WTC11 (cell line): ENCODE data around the gene RAB10. TPM values are rescaled to one million over a fixed set of nuclear protein-coding genes. Genes with fewer than 3 reads are reported as not detected.

Experiments
- ATAC-seq: fragments of 200-7000 bp; cut with Tn5 transposase; 2 replicates; pipeline ENCODE4 v1.10.0; 2021; ENCODE audit warnings: mild to moderate bottlenecking, moderate library complexity
- CTCF ChIA-PET: fragments of 300-600 bp; sonication (Branson Sonifier 250); formaldehyde crosslinking; loops from one replicate; lab custom pipeline; 2021; ENCODE audit warnings: antibody characterized with exemption; lab: Charles Lee
- POLR2A ChIA-PET: fragments of 350-600 bp; sonication (Branson Sonifier 250); formaldehyde crosslinking; loops from one replicate; lab custom pipeline; 2021; ENCODE audit warnings: antibody characterized with exemption; lab: Charles Lee
- DNase-seq: peaks from one replicate; pipeline ENCODE4 v3.0.0; 2021; ENCODE audit warnings: low spot score
- H3K27ac Mint-ChIP-seq: 2 replicates; pipeline ENCODE4 v1.8.0; 2021; ENCODE audit warnings: mixed read lengths
- H3K27me3 Mint-ChIP-seq: 2 replicates; pipeline ENCODE4 v1.8.0; 2021; ENCODE audit warnings: low read depth, mild to moderate bottlenecking, moderate library complexity, mixed read lengths
- H3K36me3 Mint-ChIP-seq: 2 replicates; pipeline ENCODE4 v1.8.0; 2021; ENCODE audit warnings: mixed read lengths
- H3K4me1 Mint-ChIP-seq: 2 replicates; pipeline ENCODE4 v1.8.0; 2022; ENCODE audit warnings: mixed read lengths
- H3K4me3 Mint-ChIP-seq: 2 replicates; pipeline ENCODE4 v1.8.0; 2021; ENCODE audit warnings: mild to moderate bottlenecking, moderate library complexity, mixed read lengths
- H3K9me3 Mint-ChIP-seq: 2 replicates; pipeline ENCODE4 v1.8.0; 2021; ENCODE audit warnings: mixed read lengths
- ATF6 ChIP-seq: sonication (generic); formaldehyde crosslinking; IDR thresholded peaks from 2 replicates; pipeline ENCODE4 v1.8.1; 2023; ENCODE audit warnings: mild to moderate bottlenecking, missing genetic modification reagents
- CREB1 ChIP-seq: sonication (generic); formaldehyde crosslinking; IDR thresholded peaks from 2 replicates; pipeline ENCODE4 v1.8.0; 2023; ENCODE audit warnings: mild to moderate bottlenecking, missing genetic modification reagents
- E2F5 ChIP-seq: sonication (generic); formaldehyde crosslinking; IDR thresholded peaks from 2 replicates; pipeline ENCODE4 v1.8.1; 2022; ENCODE audit warnings: mild to moderate bottlenecking, moderate library complexity, missing genetic modification reagents
- ESRRA ChIP-seq: sonication (generic); formaldehyde crosslinking; IDR thresholded peaks from 2 replicates; pipeline ENCODE4 v1.8.1; 2022; ENCODE audit warnings: mild to moderate bottlenecking, missing genetic modification reagents, borderline replicate concordance
- ETV6 ChIP-seq: sonication (generic); formaldehyde crosslinking; IDR thresholded peaks from 2 replicates; pipeline ENCODE4 v1.8.1; 2022; ENCODE audit warnings: mild to moderate bottlenecking, missing genetic modification reagents
- FOXP1 ChIP-seq: sonication (generic); formaldehyde crosslinking; IDR thresholded peaks from 2 replicates; pipeline ENCODE4 v1.8.0; 2022; ENCODE audit warnings: missing genetic modification reagents, mild to moderate bottlenecking, moderate library complexity, borderline replicate concordance
- GABPB1 ChIP-seq: sonication (generic); formaldehyde crosslinking; IDR thresholded peaks from 2 replicates; pipeline ENCODE4 v1.8.1; 2023; ENCODE audit warnings: mild to moderate bottlenecking, missing genetic modification reagents
- HMGXB4 ChIP-seq: sonication (generic); formaldehyde crosslinking; IDR thresholded peaks from 2 replicates; pipeline ENCODE4 v1.8.1; 2023; ENCODE audit warnings: mild to moderate bottlenecking, moderate library complexity, missing genetic modification reagents
- NFYB ChIP-seq: sonication (generic); formaldehyde crosslinking; conservative IDR thresholded peaks from 2 replicates; pipeline ENCODE4 v1.8.0; 2022; ENCODE audit warnings: low read depth, missing genetic modification reagents
- NR1H2 ChIP-seq: sonication (generic); formaldehyde crosslinking; IDR thresholded peaks from 2 replicates; pipeline ENCODE4 v1.9.0; 2021; ENCODE audit warnings: mild to moderate bottlenecking, moderate library complexity, missing genetic modification reagents
- NR2C2 ChIP-seq: sonication (generic); formaldehyde crosslinking; IDR thresholded peaks from 2 replicates; pipeline ENCODE4 v1.8.0; 2022; ENCODE audit warnings: mild to moderate bottlenecking, missing genetic modification reagents
- SOX15 ChIP-seq: fragments of 250-450 bp; sonication (Bioruptor Pico); IDR thresholded peaks from 2 replicates; pipeline ENCODE4 v1.9.0; 2021; ENCODE audit warnings: mild to moderate bottlenecking
- ZNF232 ChIP-seq: sonication (generic); formaldehyde crosslinking; IDR thresholded peaks from 2 replicates; pipeline ENCODE4 v1.8.0; 2022; ENCODE audit warnings: mild to moderate bottlenecking, missing genetic modification reagents
- ZNF423 ChIP-seq: fragments of 250-450 bp; sonication (Bioruptor Pico); IDR thresholded peaks from 2 replicates; pipeline ENCODE4 v2.1.2; 2022; ENCODE audit warnings: mild to moderate bottlenecking, moderate library complexity
- total RNA-seq: library from RNA; stranded (reverse); gene quantifications from 3 replicates; pipeline ENCODE4 v1.2.3, GENCODE V29; 2021

RAB10 gene
- total RNA-seq, 1 experiment from 2014 or later: 127 TPM

GRCh38 chr2:25992556-25992955 is 41.3 kb upstream of the RAB10 start:
- POLR2A ChIA-PET: no interaction called here
- no peak for ATAC-seq
- no peaks in the 10 kb centered on the region; the same call in 1 of the 2 replicates for H3K27me3 Mint-ChIP-seq

GRCh38 chr2:25993049-25993448 is 40.8 kb upstream of the RAB10 start:
- Mint-ChIP-seq H3K27me3 (no peaks in the 10 kb centered on the region; the same call in 1 of the 2 replicates), H3K4me3 (no peak overlapping the region), H3K9me3 (no peaks in the 10 kb centered on the region), H3K36me3 (no peaks in the 10 kb centered on the region), H3K27ac (peak overlapping the region; percentile 51; the same call in 1 of the 2 replicates), H3K4me1 (peaks cover 4% of the 10 kb centered on the region)
- TF ChIP-seq ATF6: no peak
- no peak for TF ChIP-seq GABPB1 (CRISPR knock-in tag)
- POLR2A ChIA-PET: no interaction called here
- ATAC-seq: no peak
- no peak for DNase-seq
- CTCF ChIA-PET: interaction anchor here (0.8 to 1.7 kb wide), 4 partner anchors 9 to 48 kb away, joined by 3 to 4 read pairs (median 4); partner anchors contain the start of gene KIF3C

More at GRCh38 chr2:25992556-25992955, 41.3 kb upstream of the RAB10 start:
- TF ChIP-seq SOX15 (CRISPR knock-in tag) (no peak), GABPB1 (CRISPR knock-in tag) (no peak), ETV6 (no peak), ZNF423 (CRISPR knock-in tag) (no peak)
- CTCF ChIA-PET: interaction anchor here (0.8 to 1.7 kb wide), 6 partner anchors 8 to 152 kb away, joined by 3 to 19 read pairs (median 4); partner anchors contain the start of gene KIF3C
- H3K36me3 Mint-ChIP-seq: no peaks in the 10 kb centered on the region
- H3K4me3 Mint-ChIP-seq: no peak overlapping the region
- no peaks in the 10 kb centered on the region for H3K9me3 Mint-ChIP-seq
- H3K27ac Mint-ChIP-seq: no peak overlapping the region
- peaks cover under 1% of the 10 kb centered on the region for H3K4me1 Mint-ChIP-seq
- DNase-seq: no peak

- no peak for TF ChIP-seq NFYB (CRISPR knock-in tag)
- no peak for TF ChIP-seq NR1H2
- no peak for TF ChIP-seq ESRRA (CRISPR knock-in tag)
- TF ChIP-seq E2F5 (CRISPR knock-in tag): no peak
- ATAC-seq: no peak
- Mint-ChIP-seq H3K4me1 (peaks cover 4% of the 10 kb centered on the region), H3K4me3 (no peak overlapping the region), H3K27ac (no peak overlapping the region), H3K36me3 (no peaks in the 10 kb centered on the region), H3K9me3 (no peaks in the 10 kb centered on the region), H3K27me3 (no peaks in the 10 kb centered on the region)
- no peak for DNase-seq
- ChIA-PET CTCF (interaction anchor here (0.7 to 0.8 kb wide), 2 partner anchors 151 to 296 kb away, joined by 3 read pairs; no protein-coding TSS in a partner anchor), POLR2A (no interaction called here)
Observed at GRCh38 chr2:25994509-25994908, 39.4 kb upstream of the RAB10 start.

- TF ChIP-seq ZNF232: no peak
- TF ChIP-seq CREB1 (CRISPR knock-in tag): no peak
- no peak for TF ChIP-seq HMGXB4
- TF ChIP-seq FOXP1 (CRISPR knock-in tag): no peak
- TF ChIP-seq NR2C2 (CRISPR knock-in tag): no peak
- Mint-ChIP-seq H3K9me3 (no peaks in the 10 kb centered on the region), H3K27me3 (no peaks in the 10 kb centered on the region), H3K4me3 (no peak overlapping the region), H3K4me1 (peaks cover 4% of the 10 kb centered on the region), H3K27ac (no peak overlapping the region), H3K36me3 (no peaks in the 10 kb centered on the region)
- ChIA-PET POLR2A (no interaction called here), CTCF (no interaction called here)
- no peak for ATAC-seq
- no peak for DNase-seq
Observed at GRCh38 chr2:25996844-25997243, 37.0 kb upstream of the RAB10 start.
